Measurements from ENCODE around the gene RTN4R. TPM values are rescaled to one million over a fixed set of nuclear protein-coding genes. Genes with fewer than 3 reads are reported as not detected.

RTN4R gene
- total RNA-seq, 1 experiment from 2014 or later, result 12.2 TPM

DNA sequence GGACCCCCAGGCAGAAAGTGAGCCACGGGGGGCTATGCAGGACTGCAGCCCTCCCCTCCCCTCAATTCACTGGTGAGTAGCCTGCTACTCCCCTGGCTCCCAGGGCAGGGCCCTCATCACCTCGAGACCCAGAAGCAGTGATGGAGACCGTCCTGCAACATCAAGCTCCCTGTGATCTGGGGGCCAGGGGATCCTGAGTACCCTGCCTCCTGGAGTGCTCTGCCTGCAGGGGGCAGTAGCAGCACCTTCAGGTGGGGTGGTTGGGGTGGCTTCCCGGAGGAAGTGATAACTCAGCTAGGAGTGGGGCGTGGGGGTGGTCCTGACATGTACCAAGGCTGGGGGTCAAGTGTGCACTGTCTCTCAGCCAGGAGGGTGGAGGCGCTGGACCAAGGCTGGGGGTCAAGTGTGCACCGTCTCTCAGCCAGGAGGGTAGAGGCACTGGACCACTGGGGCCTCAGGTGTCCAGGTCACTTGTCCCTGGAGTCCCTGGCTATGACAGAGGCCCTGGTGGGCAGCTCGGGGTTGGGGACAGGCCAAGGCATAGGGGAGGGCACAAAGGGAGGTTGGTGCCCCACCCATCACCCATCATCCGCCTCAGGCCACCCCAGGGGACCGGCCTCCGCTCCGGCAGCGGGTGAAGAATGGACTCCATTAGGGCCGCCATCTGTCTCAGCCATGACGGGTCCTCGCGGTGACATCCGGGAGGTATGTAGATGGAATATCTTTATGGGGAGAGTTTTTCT, 9.4 kb downstream of the RTN4R start:
- Histone ChIP-seq H3K79me2 (ENCODE audit: low read length) (no peaks in the 10 kb centered on the region), H3K4me3 (ENCODE audit: low read length) (no peak overlapping the region), H3K27me3 (ENCODE audit: low read length) (no peaks in the 10 kb centered on the region), H3K9me3 (ENCODE audit: low read length) (no peaks in the 10 kb centered on the region), H2AFZ (ENCODE audit: low read length) (no peak overlapping the region), H3K9ac (ENCODE audit: low read length) (no peak overlapping the region), H3K4me2 (ENCODE audit: low read length) (no peak overlapping the region), H3K9me2 (replicated peaks; ENCODE audit: low read length) (no peaks in the 10 kb centered on the region), H3K4me1 (ENCODE audit: insufficient read depth, low read length) (no peaks in the 10 kb centered on the region), H4K20me1 (ENCODE audit: low read length) (no peaks in the 10 kb centered on the region), H3K27ac (ENCODE audit: low read length) (no peak overlapping the region), H3F3A (ENCODE audit: low read length, unreplicated experiment) (no peaks in the 10 kb centered on the region), H3K36me3 (ENCODE audit: low read depth, low read length) (no peaks in the 10 kb centered on the region)
- ChIA-PET CTCF (no interaction called here), POLR2A (ENCODE audit: unreplicated experiment) (no interaction called here)
- DNase-seq, result no peak
- intact Hi-C loops (cut with micrococcal nuclease), result no loop called here
- no TSS peak for BruUV-seq (replicated peaks)
- no peak for ATAC-seq
- TF ChIP-seq, protein P1, sequence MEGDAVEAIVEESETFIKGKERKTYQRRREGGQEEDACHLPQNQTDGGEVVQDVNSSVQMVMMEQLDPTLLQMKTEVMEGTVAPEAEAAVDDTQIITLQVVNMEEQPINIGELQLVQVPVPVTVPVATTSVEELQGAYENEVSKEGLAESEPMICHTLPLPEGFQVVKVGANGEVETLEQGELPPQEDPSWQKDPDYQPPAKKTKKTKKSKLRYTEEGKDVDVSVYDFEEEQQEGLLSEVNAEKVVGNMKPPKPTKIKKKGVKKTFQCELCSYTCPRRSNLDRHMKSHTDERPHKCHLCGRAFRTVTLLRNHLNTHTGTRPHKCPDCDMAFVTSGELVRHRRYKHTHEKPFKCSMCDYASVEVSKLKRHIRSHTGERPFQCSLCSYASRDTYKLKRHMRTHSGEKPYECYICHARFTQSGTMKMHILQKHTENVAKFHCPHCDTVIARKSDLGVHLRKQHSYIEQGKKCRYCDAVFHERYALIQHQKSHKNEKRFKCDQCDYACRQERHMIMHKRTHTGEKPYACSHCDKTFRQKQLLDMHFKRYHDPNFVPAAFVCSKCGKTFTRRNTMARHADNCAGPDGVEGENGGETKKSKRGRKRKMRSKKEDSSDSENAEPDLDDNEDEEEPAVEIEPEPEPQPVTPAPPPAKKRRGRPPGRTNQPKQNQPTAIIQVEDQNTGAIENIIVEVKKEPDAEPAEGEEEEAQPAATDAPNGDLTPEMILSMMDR (conservative IDR thresholded peaks at IDR 0.05; ENCODE audit: low read depth, low read length), result peak; percentile 50
- TF ChIP-seq EZH2phosphoT487 (IDR thresholded peaks at IDR 0.05; ENCODE audit: borderline replicate concordance, low read length), result no peak

DNA sequence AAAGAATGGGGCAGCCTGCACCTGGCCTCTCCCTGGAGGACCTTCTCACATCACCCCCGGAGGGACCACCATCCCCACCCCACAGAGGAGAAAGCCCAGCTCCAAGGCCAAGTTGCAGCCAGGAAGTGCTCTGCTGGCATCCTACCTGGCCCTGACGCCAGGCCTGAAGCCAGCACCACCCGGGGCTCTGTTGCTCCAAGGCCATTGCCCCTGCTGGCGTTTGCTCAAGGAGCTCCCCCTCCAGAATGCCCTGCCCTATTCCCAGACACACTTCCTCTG, 10.2 kb downstream of the RTN4R start:
- H3F3A ChIP-seq (ENCODE audit: low read length, unreplicated experiment), result no peaks in the 10 kb centered on the region
- BruUV-seq (replicated peaks), result no TSS peak
- intact Hi-C loops (cut with micrococcal nuclease), result no loop called here
- H3K27me3 ChIP-seq (ENCODE audit: low read length), result no peaks in the 10 kb centered on the region
- no peak for TF ChIP-seq EZH2phosphoT487 (IDR thresholded peaks at IDR 0.05; ENCODE audit: borderline replicate concordance, low read length)
- TF ChIP-seq, protein P1 (conservative IDR thresholded peaks at IDR 0.05; ENCODE audit: low read depth, low read length), result no peak
- no peak for TF ChIP-seq EZH2 (IDR thresholded peaks at IDR 0.05; ENCODE audit: low read length, unreplicated experiment)
- no peak overlapping the region for H3K4me3 ChIP-seq (ENCODE audit: low read length)
- no peaks in the 10 kb centered on the region for H3K79me2 ChIP-seq (ENCODE audit: low read length)
- no peak overlapping the region for H3K27ac ChIP-seq (ENCODE audit: low read length)
- H2AFZ ChIP-seq (ENCODE audit: low read length), result no peak overlapping the region
- H4K20me1 ChIP-seq (ENCODE audit: low read length), result no peaks in the 10 kb centered on the region
- ATAC-seq (no peak), DNase-seq (no peak)
- H3K4me2 ChIP-seq (ENCODE audit: low read length), result no peak overlapping the region
- POLR2A ChIA-PET (ENCODE audit: unreplicated experiment), result no interaction called here
- no peak overlapping the region for H3K9ac ChIP-seq (ENCODE audit: low read length)
- H3K4me1 ChIP-seq (ENCODE audit: insufficient read depth, low read length), result no peaks in the 10 kb centered on the region
- CTCF ChIA-PET, result no interaction called here
- H3K36me3 ChIP-seq (ENCODE audit: low read depth, low read length), result no peaks in the 10 kb centered on the region
- no peaks in the 10 kb centered on the region for H3K9me2 ChIP-seq (replicated peaks; ENCODE audit: low read length)
- no peaks in the 10 kb centered on the region for H3K9me3 ChIP-seq (ENCODE audit: low read length)

DNA sequence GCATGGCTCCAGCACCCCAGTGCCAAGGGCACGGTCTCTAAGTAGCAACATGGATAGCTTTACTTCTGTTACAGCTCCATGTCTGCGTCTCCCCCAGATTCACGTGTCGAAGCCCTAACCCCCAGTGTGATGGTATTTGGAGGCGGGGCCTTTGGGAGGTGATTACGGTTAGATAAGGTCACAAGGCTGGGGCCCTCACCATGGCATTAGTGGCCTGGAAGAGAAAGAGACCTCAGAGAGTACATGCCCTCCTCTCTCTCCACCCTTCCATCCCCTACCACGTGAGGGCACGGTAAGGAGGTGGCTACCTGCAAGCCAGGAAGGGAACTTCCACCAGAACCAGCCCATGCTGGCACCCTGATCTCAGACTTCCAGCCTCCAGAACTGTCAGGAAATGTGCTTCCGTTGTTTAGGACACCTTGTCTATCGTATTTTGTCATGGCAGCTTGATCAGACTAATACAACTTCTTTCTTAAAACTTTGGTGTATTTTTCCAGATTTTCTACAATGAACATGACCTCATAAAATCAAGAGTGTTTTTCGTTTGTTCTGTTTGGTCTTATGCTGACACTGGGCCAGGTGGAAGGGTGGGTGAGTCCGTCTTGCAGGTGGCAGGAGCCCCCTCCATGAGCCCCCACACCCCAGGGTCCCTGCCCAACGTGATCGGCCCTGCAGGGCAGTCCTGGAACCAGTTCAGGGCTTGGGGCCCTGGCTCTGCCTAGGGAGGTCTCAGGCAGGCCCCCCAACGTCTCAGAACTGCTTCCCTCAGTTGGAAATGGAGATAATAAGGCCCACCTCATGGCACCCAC, 10.7 kb downstream of the RTN4R start:
- H3K4me1 ChIP-seq (ENCODE audit: insufficient read depth, low read length), result no peaks in the 10 kb centered on the region
- CTCF ChIA-PET, result no interaction called here
- DNase-seq (no peak), ATAC-seq (no peak)
- H3K9me2 ChIP-seq (replicated peaks; ENCODE audit: low read length), result no peaks in the 10 kb centered on the region
- H3F3A ChIP-seq (ENCODE audit: low read length, unreplicated experiment), result no peaks in the 10 kb centered on the region
- no TSS peak for BruUV-seq (replicated peaks)
- no peak overlapping the region for H3K4me2 ChIP-seq (ENCODE audit: low read length)
- H3K4me3 ChIP-seq (ENCODE audit: low read length), result no peak overlapping the region
- no peaks in the 10 kb centered on the region for H3K36me3 ChIP-seq (ENCODE audit: low read depth, low read length)
- H2AFZ ChIP-seq (ENCODE audit: low read length), result no peak overlapping the region
- H3K27me3 ChIP-seq (ENCODE audit: low read length), result no peaks in the 10 kb centered on the region
- H3K9me3 ChIP-seq (ENCODE audit: low read length), result no peaks in the 10 kb centered on the region
- intact Hi-C loops (cut with micrococcal nuclease), result no loop called here
- H3K79me2 ChIP-seq (ENCODE audit: low read length), result no peaks in the 10 kb centered on the region
- no peak overlapping the region for H3K27ac ChIP-seq (ENCODE audit: low read length)
- POLR2A ChIA-PET (ENCODE audit: unreplicated experiment), result no interaction called here
- H3K9ac ChIP-seq (ENCODE audit: low read length), result no peak overlapping the region
- TF ChIP-seq EZH2phosphoT487 (IDR thresholded peaks at IDR 0.05; ENCODE audit: borderline replicate concordance, low read length) (no peak), EZH2 (IDR thresholded peaks at IDR 0.05; ENCODE audit: low read length, unreplicated experiment) (no peak)
- TF ChIP-seq, protein P1 (conservative IDR thresholded peaks at IDR 0.05; ENCODE audit: low read depth, low read length), result no peak
- no peaks in the 10 kb centered on the region for H4K20me1 ChIP-seq (ENCODE audit: low read length)

Data from PC-3 (cell line).